HepG2 (cell line): ENCODE measurements around the gene ZNF444. TPM values are rescaled to one million over a fixed set of nuclear protein-coding genes. Genes with fewer than 3 reads are reported as not detected.

Experiments used
- EHMT2 ChIP-seq: fragments of 200-600 bp; sonication (generic); IDR thresholded peaks from 2 replicates; pipeline ENCODE4 v1.7.0; 2017; ENCODE audit warnings: antibody characterized with exemption, low read depth, low read length, borderline replicate concordance
- ELF3 ChIP-seq: IDR thresholded peaks from 2 replicates; pipeline ENCODE4 v1.6.1; 2016; ENCODE audit warnings: missing genetic modification reagents, missing compliant biosample characterization
- IKZF1 ChIP-seq: fragments of 450-650 bp; IDR thresholded peaks from 2 replicates; pipeline ENCODE4 v1.7.1; 2016
- KIAA2018 ChIP-seq: sonication (generic); formaldehyde crosslinking; IDR thresholded peaks from 2 replicates; pipeline ENCODE4 v1.5.0; 2020; ENCODE audit warnings: mild to moderate bottlenecking, missing genetic modification reagents, borderline replicate concordance
- KLF9 ChIP-seq: IDR thresholded peaks from 2 replicates; pipeline ENCODE4 v1.6.1; 2016; ENCODE audit warnings: low read depth
- SMAD1 ChIP-seq: sonication (generic); formaldehyde crosslinking; IDR thresholded peaks from 2 replicates; pipeline ENCODE4 v1.4.0; 2020; ENCODE audit warnings: missing genetic modification reagents, low read depth, mild to moderate bottlenecking, borderline replicate concordance
- SRSF1 ChIP-seq: fragments of 200-400 bp; formaldehyde crosslinking; optimal IDR thresholded peaks from 2 replicates; pipeline ENCODE3; 2017; ENCODE audit warnings: mild to moderate bottlenecking, low read depth, low read length, moderate library complexity
- TAF15 ChIP-seq: fragments of 200-400 bp; formaldehyde crosslinking; IDR thresholded peaks from one replicate; pipeline ENCODE4 v1.6.1; 2018; ENCODE audit warnings: mild to moderate bottlenecking, low read depth, low read length; ENCODE audit not compliant: poor library complexity, severe bottlenecking
- ZMYM4 ChIP-seq: sonication (generic); formaldehyde crosslinking; IDR thresholded peaks from 2 replicates; pipeline ENCODE4 v1.8.1; 2023; ENCODE audit warnings: mild to moderate bottlenecking, missing genetic modification reagents
- ZNF121 ChIP-seq: sonication (generic); formaldehyde crosslinking; IDR thresholded peaks from 2 replicates; pipeline ENCODE4 v1.5.0; 2020; ENCODE audit warnings: mild to moderate bottlenecking, missing genetic modification reagents
- ZNF160 ChIP-seq: sonication (generic); formaldehyde crosslinking; IDR thresholded peaks from 2 replicates; pipeline ENCODE4 v1.8.0; 2022; ENCODE audit warnings: mild to moderate bottlenecking, inconsistent platforms, missing genetic modification reagents
- ZNF207 ChIP-seq: fragments of 450-650 bp; IDR thresholded peaks from 2 replicates; pipeline ENCODE4 v1.6.1; 2016; ENCODE audit warnings: antibody characterized with exemption, borderline replicate concordance
- ZNF276 ChIP-seq: sonication (generic); formaldehyde crosslinking; IDR thresholded peaks from 2 replicates; pipeline ENCODE4 v1.4.0; 2020; ENCODE audit warnings: mild to moderate bottlenecking, low read depth, missing genetic modification reagents
- ZNF33A ChIP-seq: sonication (generic); formaldehyde crosslinking; IDR thresholded peaks from 2 replicates; pipeline ENCODE4 v1.5.1; 2020; ENCODE audit warnings: missing genetic modification reagents, mild to moderate bottlenecking, moderate library complexity, borderline replicate concordance
- ZNF576 ChIP-seq: sonication (generic); formaldehyde crosslinking; IDR thresholded peaks from 2 replicates; pipeline ENCODE4 v1.4.0; 2020; ENCODE audit warnings: mild to moderate bottlenecking, missing genetic modification reagents
- ZNF773 ChIP-seq: sonication (generic); formaldehyde crosslinking; IDR thresholded peaks from 2 replicates; pipeline ENCODE4 v1.4.0; 2020; ENCODE audit warnings: missing genetic modification reagents, borderline replicate concordance
- ZNF883 ChIP-seq: sonication (generic); formaldehyde crosslinking; IDR thresholded peaks from 2 replicates; pipeline ENCODE4 v1.5.1; 2020; ENCODE audit warnings: mild to moderate bottlenecking, missing genetic modification reagents; ENCODE audit errors: not compliant biosample characterization
- polyA plus RNA-seq, 8 experiments: library from polyadenylated mRNA; depleted of rRNA in 3 of 8; stranded (reverse) in 7 of 8; unstranded in 1 of 8; fragments of >200 nt; fragmentation: Illumina TruSeq in 4 of 8; extraction: Trizol in 4 of 8; gene quantifications; 2 replicates each; pipeline versions ENCODE4 v1.2.1 to v1.2.3, GENCODE V29; 2011 to 2016; ENCODE audit warnings: low read depth in 4 of 8, missing spikeins in 1 of 8, mixed read lengths in 1 of 8; ENCODE audit not compliant: insufficient read depth in 1 of 8
- total RNA-seq, 5 experiments: library from RNA; depleted of rRNA; stranded (reverse); fragments of >200 nt; fragmentation: Illumina TruSeq; extraction: Trizol; gene quantifications; 2 replicates each; pipeline ENCODE4 v1.2.3, GENCODE V29; 2016; ENCODE audit warnings: low read depth in 1 of 5

Gene ZNF444
- total and polyA plus RNA-seq, 2 of the 13 experiments (the other 11 are each of a cell fraction or from before 2014, with no cell fraction given) = 27.4 to 30.3 TPM

GRCh38 chr19:56142897-56143434 is 1.9 kb downstream of the ZNF444 start (continued):
- TF ChIP-seq KIAA2018 (CRISPR knock-in tag) (no peak), ZNF33A (no peak), ELF3 (CRISPR knock-in tag) (no peak), ZNF883 (CRISPR knock-in tag) (no peak), ZNF576 (no peak), SMAD1 (CRISPR knock-in tag) (no peak), IKZF1 (no peak), ZNF207 (no peak), TAF15 (no peak), EHMT2 (no peak), ZMYM4 (CRISPR knock-in tag) (no peak), ZNF160 (CRISPR knock-in tag) (0 out of 2 replicates have a peak, but pooled peaks have one; percentile 18), ZNF773 (CRISPR knock-in tag) (no peak), SRSF1 (no peak), ZNF276 (CRISPR knock-in tag) (no peak), ZNF121 (CRISPR knock-in tag) (no peak), KLF9 (CRISPR knock-in tag) (no peak)
